ENCODE measurements around the gene SSBP3.

SSBP3 gene

GRCh38 chr1:54307305-54307704, 98.9 kb downstream of the SSBP3 start (continued):
- TF ChIP-seq, protein P1, sequence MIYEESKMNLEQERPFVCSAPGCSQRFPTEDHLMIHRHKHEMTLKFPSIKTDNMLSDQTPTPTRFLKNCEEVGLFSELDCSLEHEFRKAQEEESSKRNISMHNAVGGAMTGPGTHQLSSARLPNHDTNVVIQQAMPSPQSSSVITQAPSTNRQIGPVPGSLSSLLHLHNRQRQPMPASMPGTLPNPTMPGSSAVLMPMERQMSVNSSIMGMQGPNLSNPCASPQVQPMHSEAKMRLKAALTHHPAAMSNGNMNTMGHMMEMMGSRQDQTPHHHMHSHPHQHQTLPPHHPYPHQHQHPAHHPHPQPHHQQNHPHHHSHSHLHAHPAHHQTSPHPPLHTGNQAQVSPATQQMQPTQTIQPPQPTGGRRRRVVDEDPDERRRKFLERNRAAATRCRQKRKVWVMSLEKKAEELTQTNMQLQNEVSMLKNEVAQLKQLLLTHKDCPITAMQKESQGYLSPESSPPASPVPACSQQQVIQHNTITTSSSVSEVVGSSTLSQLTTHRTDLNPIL (CRISPR knock-in tag; IDR thresholded peaks at IDR 0.05; ENCODE audit: low read depth), result no peak

GRCh38 chr1:54305906-54306514, 100.2 kb downstream of the SSBP3 start:
- ATAC-seq, result no peak

GRCh38 chr1:54304518-54304917, 101.7 kb downstream of the SSBP3 start:
- TF ChIP-seq ZC3H10 (CRISPR knock-in tag; IDR thresholded peaks at IDR 0.05), result no peak
- TF ChIP-seq, protein P1 (CRISPR knock-in tag; IDR thresholded peaks at IDR 0.05; ENCODE audit: low read depth), result no peak
- no peak for TF ChIP-seq RARB (CRISPR knock-in tag; IDR thresholded peaks at IDR 0.05)
- no peak for TF ChIP-seq TCF4 (CRISPR knock-in tag; IDR thresholded peaks at IDR 0.05; ENCODE audit: borderline replicate concordance)
- no peak for TF ChIP-seq TOX (CRISPR knock-in tag; IDR thresholded peaks at IDR 0.05; ENCODE audit: borderline replicate concordance)
- no peak for TF ChIP-seq PPARA (CRISPR knock-in tag; IDR thresholded peaks at IDR 0.05; ENCODE audit: borderline replicate concordance)
- no peak for TF ChIP-seq ESRRG (CRISPR knock-in tag; IDR thresholded peaks at IDR 0.05)
- no peak for TF ChIP-seq ZNF70 (CRISPR knock-in tag; IDR thresholded peaks at IDR 0.05)
- TF ChIP-seq ZFP3 (CRISPR knock-in tag; IDR thresholded peaks at IDR 0.05), result no peak
- ATAC-seq, result no peak

More at GRCh38 chr1:54305906-54306514, 100.2 kb downstream of the SSBP3 start:
- TF ChIP-seq BACH2 (CRISPR knock-in tag; IDR thresholded peaks at IDR 0.05; ENCODE audit: borderline replicate concordance) (no peak), ZFP30 (CRISPR knock-in tag; IDR thresholded peaks at IDR 0.05) (no peak), OSR1 (CRISPR knock-in tag; IDR thresholded peaks at IDR 0.05) (no peak), TSHZ2 (CRISPR knock-in tag; IDR thresholded peaks at IDR 0.05) (no peak), CSRNP3 (CRISPR knock-in tag; IDR thresholded peaks at IDR 0.05) (no peak), ZNF8 (CRISPR knock-in tag; IDR thresholded peaks at IDR 0.05) (no peak), ARNTL (CRISPR knock-in tag; IDR thresholded peaks at IDR 0.05; ENCODE audit: borderline replicate concordance, low read depth) (no peak), TCF4 (CRISPR knock-in tag; IDR thresholded peaks at IDR 0.05; ENCODE audit: borderline replicate concordance) (no peak), SNAI2 (CRISPR knock-in tag; IDR thresholded peaks at IDR 0.05) (no peak), ZFP3 (CRISPR knock-in tag; IDR thresholded peaks at IDR 0.05) (no peak)

DNA sequence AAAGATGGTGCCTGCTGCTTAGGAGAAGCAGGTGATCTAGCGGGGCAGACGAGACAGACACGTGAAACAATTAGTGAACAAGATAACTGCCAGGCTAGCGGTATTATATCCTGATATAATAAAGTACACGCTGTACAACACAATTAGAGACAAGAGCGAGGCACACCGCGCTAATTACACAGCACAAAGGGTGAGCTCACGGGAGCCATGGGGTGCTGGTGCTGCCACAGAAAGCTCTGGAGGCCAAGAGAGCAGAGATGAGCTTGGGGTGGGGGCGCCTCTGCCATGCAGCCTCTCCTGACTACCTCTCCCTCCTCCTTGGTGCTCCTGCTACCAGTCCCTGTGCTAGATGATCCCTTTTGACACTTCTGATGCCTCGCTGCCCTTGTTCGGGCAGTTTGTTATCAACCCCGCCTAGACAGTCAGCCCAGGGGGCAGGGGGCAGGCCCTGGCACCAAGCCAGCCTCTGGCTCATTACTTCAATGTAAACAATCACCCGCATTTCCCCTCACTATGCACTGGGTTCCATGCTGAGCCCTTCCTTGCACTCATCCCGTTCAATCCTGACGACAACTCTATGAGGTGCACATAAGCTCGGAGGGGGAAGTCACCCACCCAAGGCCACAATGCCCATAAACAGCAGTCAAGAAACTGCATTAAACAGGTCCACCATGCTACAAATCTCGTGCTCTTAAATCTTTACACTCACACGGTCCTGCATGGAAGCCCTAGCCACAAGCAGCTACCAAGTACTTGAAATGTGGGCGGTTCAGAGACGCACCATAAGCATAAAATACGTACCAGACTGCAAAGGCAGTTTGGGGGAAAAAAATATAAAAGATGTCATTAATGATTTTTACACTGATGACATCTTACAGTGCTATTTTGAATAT, 103.0 kb downstream of the SSBP3 start:
- TF ChIP-seq GLIS3 (CRISPR knock-in tag; IDR thresholded peaks at IDR 0.05) (no peak), SNAI2 (CRISPR knock-in tag; IDR thresholded peaks at IDR 0.05) (no peak), ZFP3 (CRISPR knock-in tag; IDR thresholded peaks at IDR 0.05) (no peak), ZFP30 (CRISPR knock-in tag; IDR thresholded peaks at IDR 0.05) (no peak), ISL1 (CRISPR knock-in tag; IDR thresholded peaks at IDR 0.05) (no peak), RARB (CRISPR knock-in tag; IDR thresholded peaks at IDR 0.05) (no peak)
- ATAC-seq, result no peak

All from SK-N-SH treated with all-trans-retinoic acid at 6 μM for 48 hours (cell line).